WERI-Rb-1 (cell line): ENCODE results near the gene MAPK12.

Experiments used
- DNase-seq: peaks from one replicate; pipeline ENCODE4 v3.0.0-alpha.2; 2020
- H3K27ac ChIP-seq: fragments of 250-450 bp; sonication (Bioruptor Pico); 2 replicates; pipeline ENCODE4 v1.5.1; 2020; ENCODE audit warnings: mild to moderate bottlenecking, moderate library complexity
- H3K27me3 ChIP-seq: fragments of 250-450 bp; sonication (Bioruptor Pico); 2 replicates; pipeline ENCODE4 v1.5.1; 2021; ENCODE audit warnings: mild to moderate bottlenecking, low read depth, moderate library complexity; ENCODE audit not compliant: insufficient read depth, severe bottlenecking
- H3K36me3 ChIP-seq: fragments of 250-450 bp; sonication (Bioruptor Pico); 2 replicates; pipeline ENCODE4 v1.5.1; 2020; ENCODE audit warnings: mild to moderate bottlenecking, moderate library complexity
- H3K4me3 ChIP-seq: 2 replicates; pipeline ENCODE4 v1.5.1; 2011; ENCODE audit warnings: low read depth, mild to moderate bottlenecking, control low read depth, low read length
- H3K9me3 ChIP-seq: fragments of 250-450 bp; sonication (Bioruptor Pico); 2 replicates; pipeline ENCODE4 v1.5.1; 2021; ENCODE audit warnings: mild to moderate bottlenecking, moderate library complexity; ENCODE audit not compliant: severe bottlenecking
- CTCF ChIP-seq: IDR thresholded peaks from 2 replicates; pipeline ENCODE4 v1.5.1; 2011; ENCODE audit warnings: low read depth, mild to moderate bottlenecking, control low read depth, inconsistent platforms, low read length

The MAPK12 gene

GRCh38 chr22:50258361-50259292 is 2.9 kb downstream of the MAPK12 start:
- no peak overlapping the region for H3K27ac ChIP-seq
- no peaks in the 10 kb centered on the region for H3K9me3 ChIP-seq
- no peak for TF ChIP-seq CTCF
- DNase-seq = no peak
- no peaks in the 10 kb centered on the region for H3K27me3 ChIP-seq
- peaks cover 48% of the 10 kb centered on the region for H3K36me3 ChIP-seq
- H3K4me3 ChIP-seq = no peak overlapping the region

- no peaks in the 10 kb centered on the region for H3K27me3 ChIP-seq
- H3K27ac ChIP-seq = no peak overlapping the region
- H3K36me3 ChIP-seq = peaks cover 53% of the 10 kb centered on the region
- TF ChIP-seq CTCF = no peak
- DNase-seq = no peak
- no peaks in the 10 kb centered on the region for H3K9me3 ChIP-seq
- no peak overlapping the region for H3K4me3 ChIP-seq
These were observed 3.8 kb downstream of the MAPK12 start for GRCh38 chr22:50257451-50258360.

- TF ChIP-seq CTCF = no peak
- Histone ChIP-seq H3K27me3 (no peaks in the 10 kb centered on the region), H3K36me3 (peaks cover 58% of the 10 kb centered on the region), H3K27ac (no peak overlapping the region), H3K9me3 (no peaks in the 10 kb centered on the region), H3K4me3 (no peak overlapping the region)
- DNase-seq = no peak
These were observed 4.4 kb downstream of the MAPK12 start for GRCh38 chr22:50257041-50257440.

- Histone ChIP-seq H3K4me3 (no peak overlapping the region), H3K27me3 (no peaks in the 10 kb centered on the region), H3K36me3 (peaks cover 58% of the 10 kb centered on the region), H3K27ac (no peak overlapping the region), H3K9me3 (no peaks in the 10 kb centered on the region)
- TF ChIP-seq CTCF = no peak
- no peak for DNase-seq
These were observed 5.1 kb downstream of the MAPK12 start for GRCh38 chr22:50256258-50256862.

- Histone ChIP-seq H3K27ac (no peak overlapping the region), H3K27me3 (no peaks in the 10 kb centered on the region), H3K9me3 (no peaks in the 10 kb centered on the region), H3K36me3 (peaks cover 58% of the 10 kb centered on the region), H3K4me3 (no peak overlapping the region)
- no peak for DNase-seq
- TF ChIP-seq CTCF = no peak
These were observed 5.9 kb downstream of the MAPK12 start for GRCh38 chr22:50255607-50256006.
